Mucosa of stomach (tissue), 1 donor: ENCODE results near the gene BLNK.

Source experiments
- H3K27me3 ChIP-seq: one replicate; pipeline ENCODE4 v1.7.0; 2013; ENCODE audit warnings: mild to moderate bottlenecking, low read length; ENCODE audit not compliant: control insufficient read depth, insufficient read depth
- H3K36me3 ChIP-seq: one replicate; pipeline ENCODE4 v1.7.0; 2013; ENCODE audit warnings: low read length; ENCODE audit not compliant: control insufficient read depth, insufficient read depth
- H3K4me1 ChIP-seq: one replicate; pipeline ENCODE4 v1.7.0; 2013; ENCODE audit warnings: mild to moderate bottlenecking, low read length; ENCODE audit not compliant: control insufficient read depth, insufficient read depth
- H3K4me3 ChIP-seq: one replicate; pipeline ENCODE4 v1.7.0; 2013; ENCODE audit warnings: low read length
- H3K9ac ChIP-seq: one replicate; pipeline ENCODE4 v1.7.0; 2013; ENCODE audit warnings: mild to moderate bottlenecking, low read length, moderate library complexity
- H3K9me3 ChIP-seq: one replicate; pipeline ENCODE4 v1.7.0; 2013; ENCODE audit warnings: mild to moderate bottlenecking, low read length, moderate library complexity; ENCODE audit not compliant: control insufficient read depth
- donor health status: Pancreatic carcinoma.

The BLNK gene

DNA sequence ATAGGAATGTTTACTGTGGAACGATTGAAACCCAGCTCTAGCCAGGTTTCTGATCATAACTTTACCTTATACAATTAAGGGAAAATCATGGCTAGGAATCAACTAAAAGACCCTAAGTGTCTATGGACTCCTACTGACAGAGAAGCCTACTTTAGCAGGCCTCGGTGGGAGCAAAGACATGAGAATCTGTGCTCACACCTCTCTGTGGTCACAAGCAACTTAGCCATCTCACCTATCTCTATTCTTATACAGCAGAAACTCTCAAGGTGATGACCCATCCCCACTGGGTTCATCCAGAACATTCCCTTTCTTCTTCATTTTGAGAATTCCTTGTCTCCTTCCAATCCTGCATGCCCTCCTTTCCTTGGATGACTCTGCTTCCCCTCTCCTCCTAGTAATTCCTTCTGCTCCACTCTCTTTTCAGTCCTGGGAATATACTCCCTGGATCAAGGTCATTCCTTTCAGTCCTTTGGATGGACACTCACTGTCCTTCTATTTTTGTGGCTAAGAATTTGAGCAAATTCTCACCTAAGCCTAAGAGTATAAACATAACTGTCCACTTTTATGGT lies 2.9 kb downstream of the BLNK start:
- Histone ChIP-seq H3K27me3 (no peaks in the 10 kb centered on the region), H3K9me3 (no peaks in the 10 kb centered on the region), H3K4me3 (no peak overlapping the region), H3K4me1 (peaks cover 52% of the 10 kb centered on the region), H3K36me3 (no peaks in the 10 kb centered on the region), H3K9ac (no peak overlapping the region)

DNA sequence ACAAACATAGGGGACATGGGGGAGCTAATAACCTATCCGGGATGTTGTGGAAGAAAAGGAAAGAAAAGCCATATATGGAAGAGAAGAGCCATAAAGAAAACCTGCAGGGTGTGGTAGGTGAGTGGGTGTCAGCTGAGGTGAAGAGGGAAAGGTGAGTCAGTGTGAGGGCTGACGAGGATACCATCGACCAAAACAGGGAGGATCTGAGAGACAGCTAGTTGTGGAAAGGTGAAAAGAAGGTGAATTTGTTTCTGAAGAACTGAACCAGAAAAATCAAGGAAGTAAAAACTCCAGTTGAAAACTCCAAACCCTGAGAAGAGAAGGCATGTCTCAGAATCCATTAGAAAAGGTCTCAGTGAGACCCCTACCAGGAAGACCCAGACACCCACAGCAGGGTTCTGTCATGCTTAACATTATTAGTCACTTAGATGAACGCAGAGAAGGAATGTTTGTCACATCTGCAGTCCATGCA lies 4.1 kb downstream of the BLNK start:
- no peak overlapping the region for H3K9ac ChIP-seq

DNA sequence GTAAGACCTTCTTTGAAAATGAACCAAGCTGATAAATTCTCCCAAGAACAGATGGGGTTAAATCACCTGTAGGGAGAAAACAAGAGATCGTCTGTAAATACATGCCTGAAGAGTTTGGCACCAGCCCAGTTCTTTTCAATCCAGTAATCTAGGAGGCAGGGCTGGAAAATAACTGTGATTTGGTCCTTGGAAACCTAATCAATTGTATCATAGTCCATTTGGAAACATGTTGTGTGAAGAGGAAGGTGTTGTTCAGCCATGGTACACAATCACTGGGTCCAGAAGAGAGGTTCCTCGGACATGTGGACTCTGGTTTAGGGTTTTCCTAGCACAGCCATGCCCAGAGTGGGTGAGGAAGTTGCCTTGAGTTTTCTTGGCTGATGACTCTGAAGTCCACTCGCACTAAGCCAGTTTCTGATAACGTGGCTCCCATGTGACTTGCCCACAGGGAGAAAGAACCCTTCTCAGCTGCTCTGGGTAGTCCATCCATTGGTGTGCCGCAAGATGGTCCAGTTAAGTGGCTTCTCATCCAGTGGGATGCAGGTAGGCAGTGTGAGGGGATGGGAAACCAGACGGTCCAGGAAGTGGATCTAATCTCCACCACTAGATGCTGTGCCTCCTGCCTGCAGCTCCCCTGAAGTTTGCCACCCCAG lies 5.1 kb downstream of the BLNK start:
- Histone ChIP-seq H3K9ac (no peak overlapping the region), H3K4me1 (peaks cover 58% of the 10 kb centered on the region), H3K9me3 (no peaks in the 10 kb centered on the region), H3K4me3 (no peak overlapping the region), H3K36me3 (no peaks in the 10 kb centered on the region), H3K27me3 (no peaks in the 10 kb centered on the region)

More for the DNA sequence above, 4.1 kb downstream of the BLNK start:
- Histone ChIP-seq H3K9me3 (no peaks in the 10 kb centered on the region), H3K27me3 (no peaks in the 10 kb centered on the region), H3K4me3 (no peak overlapping the region), H3K4me1 (peaks cover 59% of the 10 kb centered on the region), H3K36me3 (no peaks in the 10 kb centered on the region)

DNA sequence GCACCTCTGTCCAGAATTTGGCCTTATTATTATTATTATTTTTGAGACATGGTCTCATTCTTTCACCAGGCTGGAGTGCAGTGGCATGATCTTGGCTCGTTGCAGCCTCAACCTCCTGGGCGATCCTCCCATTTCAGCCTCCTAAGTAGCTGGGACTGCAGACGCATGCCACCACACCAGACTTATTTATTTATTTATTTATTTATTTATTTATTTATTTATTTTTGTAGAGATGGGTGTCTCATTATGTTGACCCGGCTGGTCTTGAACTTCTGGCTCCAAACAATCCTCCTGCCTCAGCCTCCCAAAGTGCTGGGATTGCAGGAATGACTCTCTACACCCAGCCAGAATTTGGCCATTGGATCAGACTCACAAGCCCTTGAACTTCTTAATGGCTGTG lies 6.4 kb downstream of the BLNK start:
- Histone ChIP-seq H3K4me1 (peaks cover 72% of the 10 kb centered on the region), H3K36me3 (no peaks in the 10 kb centered on the region), H3K9ac (no peak overlapping the region), H3K27me3 (no peaks in the 10 kb centered on the region), H3K9me3 (no peaks in the 10 kb centered on the region), H3K4me3 (no peak overlapping the region)

DNA sequence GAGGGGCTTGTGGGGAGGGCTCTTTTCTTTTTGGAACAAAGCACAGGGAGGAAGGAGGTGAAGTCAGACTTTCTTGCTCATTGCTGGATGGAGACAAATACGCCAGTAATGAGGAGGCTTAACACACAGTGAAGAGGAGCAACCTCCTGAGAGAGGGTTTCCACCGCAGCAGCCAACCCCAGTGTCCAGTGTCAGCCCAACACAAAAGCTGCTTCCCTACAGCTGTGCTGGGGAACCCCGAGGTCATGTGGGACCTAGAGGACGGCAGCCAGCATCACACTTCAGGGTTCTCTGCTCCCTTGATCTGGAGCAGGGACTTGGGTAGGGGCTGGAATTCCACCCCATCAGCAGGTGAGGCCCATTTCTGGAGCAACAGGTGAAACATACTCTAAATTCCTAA lies 7.7 kb downstream of the BLNK start:
- H3K9me3 ChIP-seq, result no peaks in the 10 kb centered on the region
- H3K27me3 ChIP-seq, result no peaks in the 10 kb centered on the region
- no peak overlapping the region for H3K4me3 ChIP-seq
- H3K4me1 ChIP-seq, result peaks cover 75% of the 10 kb centered on the region
- H3K9ac ChIP-seq, result peak overlapping the region; percentile 3
- no peaks in the 10 kb centered on the region for H3K36me3 ChIP-seq

DNA sequence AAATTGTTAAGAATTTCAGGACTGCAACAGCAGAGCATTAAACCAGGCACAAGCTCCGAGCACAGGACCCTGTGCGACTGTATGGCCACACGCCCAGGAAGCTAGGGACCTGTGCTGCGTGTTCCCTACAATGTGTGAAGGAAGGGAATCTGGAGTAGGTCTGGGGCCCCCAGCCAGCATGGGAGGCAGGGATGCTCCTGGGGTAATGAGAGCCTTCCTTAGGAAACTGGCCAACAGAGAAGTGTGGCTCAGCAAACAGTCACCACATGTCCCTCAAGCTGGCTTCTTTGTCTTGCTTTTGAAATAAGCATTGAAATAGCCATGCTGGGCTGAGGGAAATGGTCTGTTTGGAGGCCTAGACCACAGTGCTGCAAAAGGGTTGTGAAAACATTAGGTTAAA lies 8.2 kb downstream of the BLNK start:
- Histone ChIP-seq H3K9ac (peak overlapping the region; percentile 41), H3K27me3 (no peaks in the 10 kb centered on the region), H3K9me3 (no peaks in the 10 kb centered on the region), H3K36me3 (no peaks in the 10 kb centered on the region), H3K4me1 (peaks cover 71% of the 10 kb centered on the region), H3K4me3 (no peak overlapping the region)

DNA sequence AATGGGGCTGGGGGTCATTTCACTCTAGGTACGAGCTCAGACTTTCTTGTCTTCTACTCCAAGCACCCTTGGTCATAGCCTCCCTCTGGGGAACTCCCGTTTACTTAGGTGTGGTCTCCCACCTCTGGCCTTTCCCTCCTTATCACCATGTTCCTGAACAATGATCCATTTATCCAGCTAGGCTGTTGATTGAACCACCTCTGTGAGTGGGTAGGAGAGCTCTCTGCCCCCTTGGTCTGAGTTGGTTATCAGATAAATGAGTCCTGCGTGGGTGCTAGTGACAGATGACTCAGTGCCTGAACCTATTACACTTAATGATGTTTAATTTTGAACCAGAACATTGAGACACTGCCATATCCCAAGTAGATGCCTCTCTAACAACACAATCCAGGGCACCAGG lies 9.4 kb downstream of the BLNK start:
- no peaks in the 10 kb centered on the region for H3K27me3 ChIP-seq
- H3K9me3 ChIP-seq, result no peaks in the 10 kb centered on the region
- H3K4me1 ChIP-seq, result peaks cover 61% of the 10 kb centered on the region
- no peak overlapping the region for H3K4me3 ChIP-seq
- no peaks in the 10 kb centered on the region for H3K36me3 ChIP-seq
- H3K9ac ChIP-seq, result no peak overlapping the region

DNA sequence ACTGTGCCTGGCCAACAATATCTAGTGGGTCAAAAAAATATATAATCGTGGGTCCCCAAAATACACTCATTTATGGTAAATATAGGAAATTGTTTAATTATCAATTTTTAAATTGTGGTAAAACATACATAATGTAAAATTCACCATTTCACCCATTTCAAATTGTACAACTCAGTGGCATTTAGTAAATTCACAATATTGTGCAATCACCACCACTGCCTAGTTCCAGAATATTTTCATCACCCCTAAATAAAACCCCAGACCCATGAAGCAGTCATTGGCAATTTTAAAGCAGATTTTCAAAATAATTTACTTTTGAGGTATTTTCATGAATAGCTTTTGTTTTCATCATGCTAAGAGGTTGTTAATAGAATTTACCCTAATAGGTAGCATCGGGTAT lies 10.2 kb downstream of the BLNK start:
- Histone ChIP-seq H3K9ac (no peak overlapping the region), H3K4me1 (peaks cover 53% of the 10 kb centered on the region)

DNA sequence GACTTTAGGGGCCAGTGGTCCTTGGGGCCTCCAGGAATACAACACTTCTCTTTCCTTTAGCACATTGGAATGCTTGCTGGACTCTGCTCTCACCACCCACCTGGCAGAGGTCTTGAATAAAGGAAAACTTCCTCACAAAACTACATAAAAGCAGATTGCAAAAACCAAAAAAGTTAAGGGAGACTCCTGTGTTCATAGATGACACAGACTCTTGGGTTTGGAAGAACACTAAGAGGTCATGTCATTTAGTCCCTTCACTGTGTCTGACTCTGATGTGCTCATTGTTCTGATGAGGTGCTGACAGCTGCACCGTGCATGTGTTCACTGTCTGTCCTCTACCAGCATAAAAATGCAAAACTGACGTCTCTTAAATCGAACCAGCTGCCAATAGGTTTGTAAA lies 11.4 kb downstream of the BLNK start:
- H3K36me3 ChIP-seq, result no peaks in the 10 kb centered on the region
- H3K27me3 ChIP-seq, result no peaks in the 10 kb centered on the region
- H3K4me3 ChIP-seq, result no peak overlapping the region
- peaks cover 45% of the 10 kb centered on the region for H3K4me1 ChIP-seq
- H3K9ac ChIP-seq, result no peak overlapping the region
- H3K9me3 ChIP-seq, result no peaks in the 10 kb centered on the region

More for the DNA sequence above, 10.2 kb downstream of the BLNK start:
- Histone ChIP-seq H3K27me3 (no peaks in the 10 kb centered on the region), H3K4me3 (no peak overlapping the region), H3K9me3 (no peaks in the 10 kb centered on the region), H3K36me3 (no peaks in the 10 kb centered on the region)

DNA sequence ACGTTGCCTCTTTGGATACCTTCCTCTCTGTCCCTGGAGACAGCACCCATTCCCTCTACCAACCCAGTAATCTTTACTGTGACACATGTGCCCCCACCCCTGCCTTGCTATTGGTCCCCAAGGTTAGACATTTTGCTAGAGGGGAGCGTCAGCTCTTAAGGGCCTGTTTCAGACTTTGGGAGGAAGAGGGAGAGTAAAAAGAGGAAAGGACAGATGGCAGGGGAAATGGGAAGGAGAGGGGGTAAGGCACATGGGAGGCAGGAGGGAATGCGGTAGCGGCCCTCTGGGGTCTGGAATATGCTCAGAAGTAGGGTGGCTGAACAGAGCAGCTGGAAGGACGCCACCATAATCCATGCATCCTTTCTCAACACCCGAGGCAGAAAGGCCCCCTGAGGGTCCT lies 12.2 kb downstream of the BLNK start:
- Histone ChIP-seq H3K27me3 (no peaks in the 10 kb centered on the region), H3K36me3 (no peaks in the 10 kb centered on the region), H3K9ac (no peak overlapping the region), H3K9me3 (no peaks in the 10 kb centered on the region), H3K4me1 (peaks cover 42% of the 10 kb centered on the region), H3K4me3 (no peak overlapping the region)

DNA sequence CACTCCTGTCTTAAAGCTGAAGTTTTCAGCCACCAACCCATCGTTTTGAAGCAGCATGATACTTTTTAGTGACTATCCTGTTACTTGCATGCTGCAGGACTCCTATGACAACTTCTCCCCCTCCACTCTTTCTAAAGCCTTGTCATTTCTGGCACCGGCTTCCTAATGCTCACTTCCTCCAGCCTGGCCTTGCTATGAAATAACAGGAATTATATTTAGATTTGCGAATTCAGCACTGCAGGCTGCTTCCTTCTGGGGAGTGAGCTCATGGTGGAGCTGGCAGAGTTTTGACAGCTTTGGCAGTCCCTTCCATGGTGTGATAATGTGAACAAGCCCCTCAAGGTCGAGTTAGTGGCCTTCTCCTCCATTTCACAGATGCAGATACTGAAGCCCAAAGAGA lies 13.4 kb downstream of the BLNK start:
- H3K9ac ChIP-seq, result no peak overlapping the region
- no peaks in the 10 kb centered on the region for H3K36me3 ChIP-seq
- peaks cover 30% of the 10 kb centered on the region for H3K4me1 ChIP-seq

DNA sequence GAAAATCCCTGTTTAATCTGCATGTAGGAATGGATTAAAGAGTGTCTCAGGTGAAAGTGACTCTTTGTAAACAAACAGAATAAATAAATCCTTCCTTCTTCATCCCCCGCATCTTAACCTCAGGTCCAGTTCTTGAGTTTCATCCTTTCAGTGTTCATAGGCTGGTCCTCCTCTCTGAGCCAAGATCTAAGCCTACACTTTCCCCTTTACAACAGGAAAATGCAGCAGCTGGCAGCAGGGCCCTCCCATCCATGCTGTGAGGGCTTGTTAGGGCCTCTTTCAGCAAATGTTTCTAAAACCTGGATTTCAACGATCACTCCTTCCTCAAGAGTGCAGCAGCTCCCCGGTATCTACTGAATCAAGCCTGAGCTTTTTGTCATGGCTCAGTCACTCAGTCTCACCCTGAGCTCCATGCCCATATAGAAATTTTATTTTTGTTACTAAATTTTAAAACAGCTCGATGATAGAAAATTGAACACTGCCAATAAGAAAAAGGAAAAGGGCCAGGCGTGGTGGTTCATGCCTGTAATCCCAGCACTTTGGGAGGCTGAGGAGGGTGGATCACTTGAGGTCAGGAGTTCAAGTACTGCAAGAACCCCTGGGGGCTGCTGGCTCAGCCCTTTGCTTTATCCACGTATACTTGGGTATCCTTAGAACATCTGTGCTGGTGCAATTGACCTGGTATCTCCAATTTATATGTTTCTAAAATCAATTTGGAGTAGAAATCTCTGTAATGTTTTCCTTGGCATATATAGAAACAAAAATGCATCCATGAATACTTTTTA lies 15.6 kb downstream of the BLNK start:
- no peaks in the 10 kb centered on the region for H3K27me3 ChIP-seq
- H3K4me3 ChIP-seq, result no peak overlapping the region
- peaks cover 12% of the 10 kb centered on the region for H3K4me1 ChIP-seq
- H3K9me3 ChIP-seq, result no peaks in the 10 kb centered on the region
- H3K36me3 ChIP-seq, result no peaks in the 10 kb centered on the region
- no peak overlapping the region for H3K9ac ChIP-seq

More for the DNA sequence above, 13.4 kb downstream of the BLNK start:
- no peak overlapping the region for H3K4me3 ChIP-seq
- no peaks in the 10 kb centered on the region for H3K27me3 ChIP-seq
- H3K9me3 ChIP-seq, result no peaks in the 10 kb centered on the region
